HEK293T (cell line): Measurements from ENCODE around the gene ASIP.

Experiments
- ARNT ChIP-seq: fragments of 450-650 bp; IDR thresholded peaks from 2 replicates; pipeline ENCODE4 v1.6.1; 2017; ENCODE audit warnings: mild to moderate bottlenecking
- ELF4 ChIP-seq: fragments of 450-650 bp; IDR thresholded peaks from 2 replicates; pipeline ENCODE4 v1.6.1; 2017; ENCODE audit warnings: antibody characterized with exemption
- FOXA1 ChIP-seq: fragments of 450-650 bp; IDR thresholded peaks from 2 replicates; pipeline ENCODE4 v1.6.1; 2016; ENCODE audit warnings: mild to moderate bottlenecking
- FOXK2 ChIP-seq: fragments of 450-650 bp; IDR thresholded peaks from 2 replicates; pipeline ENCODE4 v1.6.1; 2016; ENCODE audit warnings: mild to moderate bottlenecking
- FOXM1 ChIP-seq: fragments of 450-650 bp; IDR thresholded peaks from 2 replicates; pipeline ENCODE4 v1.6.1; 2017; ENCODE audit warnings: mild to moderate bottlenecking, borderline replicate concordance
- HDGF ChIP-seq: fragments of 450-650 bp; IDR thresholded peaks from 2 replicates; pipeline ENCODE4 v1.6.1; 2017; ENCODE audit warnings: antibody characterized with exemption, borderline replicate concordance
- LEF1 ChIP-seq: fragments of 450-650 bp; IDR thresholded peaks from 2 replicates; pipeline ENCODE4 v1.6.1; 2017; ENCODE audit warnings: mild to moderate bottlenecking, borderline replicate concordance

- TF ChIP-seq ELF4 (no peak), ARNT (no peak), HDGF (no peak), FOXK2 (no peak), FOXM1 (no peak), FOXA1 (no peak), LEF1 (no peak)
These were observed 31.0 kb upstream of the ASIP start for GRCh38 chr20:34210271-34210670.
